NCI-H1930 (cell line): ENCODE measurements around the gene NTMT1.

Source experiments
- DNase-seq, 2 experiments: peaks; one replicate each; lab custom pipeline; 2025; lab: John Stamatoyannopoulos, UW

The NTMT1 gene

DNA sequence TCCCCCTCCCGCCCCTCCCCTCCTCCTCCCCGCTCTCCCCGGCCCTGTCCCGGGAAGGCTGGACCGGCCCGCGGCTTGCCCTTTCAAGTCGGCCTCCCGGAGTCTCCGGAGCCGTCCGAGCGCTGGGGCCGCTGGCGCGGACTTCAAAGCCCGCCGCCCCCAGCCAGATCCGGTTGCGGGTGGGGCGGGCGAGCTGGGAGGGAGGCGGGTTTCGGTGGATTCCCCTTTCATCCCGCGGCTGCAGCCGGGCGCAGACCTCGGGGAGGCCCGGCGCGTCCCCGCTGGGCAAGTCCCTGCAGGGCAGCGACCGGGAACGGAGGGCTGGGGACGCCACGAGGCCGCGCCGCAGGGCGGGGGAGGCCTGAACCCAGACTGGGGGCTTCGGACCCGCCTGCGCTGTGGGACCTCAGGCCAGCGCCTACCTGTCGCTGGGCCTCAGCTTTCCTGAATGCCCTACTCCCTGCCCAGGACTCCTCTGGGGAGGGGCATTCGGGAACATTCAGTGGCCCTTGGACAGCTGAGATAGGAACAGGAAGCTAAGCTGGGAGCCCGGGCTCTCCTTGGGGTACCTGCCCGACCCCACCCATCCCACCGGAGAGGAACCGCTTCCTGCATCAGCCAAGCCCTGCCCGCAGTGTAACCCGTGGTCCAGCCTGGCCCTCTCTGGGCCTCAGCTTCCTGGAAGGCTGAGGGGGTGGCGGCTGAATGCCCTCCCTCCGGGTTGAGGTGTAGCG is 28.4 kb upstream of the NTMT1 start:
- DNase-seq: no peak

DNA sequence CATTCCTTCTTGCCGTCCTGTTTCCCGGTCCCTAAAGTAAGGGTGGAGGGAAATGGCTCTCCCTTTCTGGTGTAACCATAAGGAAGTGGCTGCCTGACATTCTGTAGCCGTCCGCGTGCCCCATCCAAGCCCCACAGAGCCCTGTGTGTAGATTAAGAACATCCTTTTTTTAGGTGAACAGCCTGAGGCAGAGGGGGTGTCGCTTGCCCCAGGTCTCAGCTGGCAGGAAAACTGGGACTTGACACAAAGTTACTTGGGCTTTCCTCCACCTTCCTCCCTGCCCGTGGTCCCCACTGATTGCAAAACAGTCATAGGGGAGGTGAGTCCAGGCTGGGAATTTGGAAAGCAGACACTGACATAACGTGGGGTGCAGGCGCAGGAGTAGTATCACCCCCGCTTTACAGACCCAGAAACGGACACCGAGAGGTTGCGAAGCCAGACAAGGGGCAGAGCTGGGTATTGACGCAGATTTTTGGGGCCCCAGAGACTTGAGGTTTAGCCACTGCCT is 27.8 kb upstream of the NTMT1 start:
- DNase-seq: no peak

DNA sequence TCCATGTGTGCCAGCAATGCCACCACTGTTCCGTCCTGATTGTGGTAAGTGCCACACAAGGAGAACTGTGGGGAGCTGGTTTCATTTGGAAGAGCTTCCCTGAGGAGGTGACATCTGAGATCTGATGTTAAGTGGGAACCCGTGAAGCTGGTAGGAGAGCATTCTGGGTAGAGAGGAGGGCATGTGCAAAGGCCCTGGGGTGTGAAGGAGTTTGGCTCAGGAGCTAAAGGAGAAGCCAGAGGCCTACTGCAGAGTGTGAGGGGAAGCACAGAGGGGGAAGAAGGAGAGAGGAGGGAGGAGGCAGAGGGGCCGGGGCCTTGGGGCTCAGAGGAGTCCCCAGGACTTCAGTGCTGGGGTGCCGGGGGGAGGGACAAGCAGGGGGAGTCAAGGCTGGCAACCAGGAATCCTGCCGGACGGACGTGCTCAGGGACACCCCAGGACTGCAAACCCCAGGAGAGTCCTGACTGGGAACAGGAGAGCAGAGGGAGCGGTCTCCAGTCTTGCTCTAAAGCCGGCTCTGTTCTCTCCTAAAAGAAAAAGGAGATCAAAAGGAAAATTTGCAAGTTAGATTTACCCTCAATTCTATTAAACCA is 24.8 kb upstream of the NTMT1 start:
- no peak for DNase-seq

DNA sequence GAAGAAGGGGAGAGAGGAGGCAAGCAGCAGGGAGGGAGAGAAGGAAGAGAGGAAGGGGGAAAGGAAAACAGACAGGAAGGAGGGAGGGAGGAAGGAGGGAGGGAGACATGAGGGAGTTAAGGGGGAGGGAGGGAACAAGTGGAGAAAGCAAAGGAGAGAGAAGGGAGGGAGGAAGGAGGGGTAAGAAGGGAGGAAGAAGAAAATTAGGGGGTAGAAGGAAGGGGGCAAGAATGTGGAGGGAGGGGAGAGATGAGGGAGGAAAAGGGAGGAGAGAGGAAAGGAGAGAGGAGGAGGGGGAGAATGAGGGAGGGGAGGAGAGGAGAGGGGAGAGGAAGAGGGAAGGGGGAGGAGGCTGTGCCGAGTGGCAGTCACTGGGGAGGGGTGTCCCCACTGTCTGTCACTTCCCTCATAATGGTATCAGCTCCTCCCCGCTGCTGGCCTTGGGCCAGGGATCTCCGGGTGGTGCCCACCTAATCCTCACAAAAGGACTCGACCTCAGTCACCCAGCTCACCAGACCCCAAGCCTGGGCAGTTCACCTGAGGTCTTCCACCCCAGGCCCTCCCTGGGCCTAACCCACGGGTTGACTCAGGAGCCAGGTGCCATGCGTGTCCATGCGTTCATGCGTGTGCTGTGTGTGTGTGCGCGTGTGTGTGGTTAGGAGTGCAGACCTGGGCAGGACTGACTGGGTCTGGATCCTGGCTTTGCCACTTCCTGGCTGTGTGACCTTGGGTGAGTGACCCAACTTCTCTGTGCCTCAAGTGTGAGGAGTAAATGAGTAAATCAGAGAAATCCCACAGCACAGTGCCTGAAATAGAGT is 23.2 kb upstream of the NTMT1 start:
- DNase-seq: no peak

DNA sequence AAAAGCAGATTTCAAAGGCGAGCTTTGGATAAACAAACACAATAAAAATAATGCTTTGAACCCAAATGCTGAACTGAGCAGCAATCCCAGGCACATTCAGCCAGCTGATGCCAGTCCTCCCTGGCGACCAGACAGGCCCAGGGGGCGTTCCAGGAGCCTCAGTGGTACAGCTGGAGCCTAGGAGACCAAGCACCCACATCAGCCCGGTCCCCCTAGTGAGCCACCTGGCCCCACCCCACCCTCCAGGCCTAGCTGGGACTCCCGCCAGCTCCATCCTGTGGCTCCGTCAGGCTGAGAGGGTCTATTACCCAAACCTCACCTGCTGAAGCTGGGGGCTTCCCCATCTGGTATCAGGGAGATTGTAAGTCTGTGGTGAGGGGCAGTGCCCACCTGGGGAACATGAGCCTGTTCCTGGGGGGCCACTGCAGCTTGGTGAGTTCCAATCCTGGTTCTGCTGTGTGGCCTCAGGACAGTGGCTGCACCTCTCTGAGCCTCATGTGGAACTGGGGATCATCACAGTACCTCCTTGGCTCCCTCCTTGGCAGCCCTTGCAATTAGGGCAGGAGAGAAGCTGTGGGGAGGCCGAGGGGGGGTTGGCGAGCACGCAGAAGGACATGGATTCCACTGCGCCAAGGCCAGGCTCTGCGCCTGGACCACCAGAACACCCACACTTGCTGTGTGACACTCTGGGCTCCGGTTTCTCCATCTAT is 21.8 kb upstream of the NTMT1 start:
- no peak for DNase-seq

DNA sequence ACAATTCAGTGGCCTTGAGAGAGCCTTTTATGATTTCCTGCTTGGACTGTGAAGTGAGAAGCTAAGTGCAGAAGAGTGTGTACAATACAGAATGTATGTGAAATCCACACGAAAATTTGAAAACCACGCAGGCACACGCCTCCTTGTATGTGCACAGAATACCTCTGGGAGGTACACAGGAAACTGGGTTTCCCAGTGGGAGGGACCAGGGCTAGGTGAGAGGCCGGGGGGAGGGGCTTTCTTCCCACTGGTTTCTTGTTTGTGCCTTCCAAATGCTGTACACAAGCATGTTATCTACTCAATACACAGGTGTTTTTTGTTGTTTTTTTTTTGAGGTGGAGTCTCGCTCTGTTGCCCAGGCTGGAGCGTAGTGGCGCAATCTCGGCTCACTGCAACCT is 21.2 kb upstream of the NTMT1 start:
- DNase-seq: no peak

DNA sequence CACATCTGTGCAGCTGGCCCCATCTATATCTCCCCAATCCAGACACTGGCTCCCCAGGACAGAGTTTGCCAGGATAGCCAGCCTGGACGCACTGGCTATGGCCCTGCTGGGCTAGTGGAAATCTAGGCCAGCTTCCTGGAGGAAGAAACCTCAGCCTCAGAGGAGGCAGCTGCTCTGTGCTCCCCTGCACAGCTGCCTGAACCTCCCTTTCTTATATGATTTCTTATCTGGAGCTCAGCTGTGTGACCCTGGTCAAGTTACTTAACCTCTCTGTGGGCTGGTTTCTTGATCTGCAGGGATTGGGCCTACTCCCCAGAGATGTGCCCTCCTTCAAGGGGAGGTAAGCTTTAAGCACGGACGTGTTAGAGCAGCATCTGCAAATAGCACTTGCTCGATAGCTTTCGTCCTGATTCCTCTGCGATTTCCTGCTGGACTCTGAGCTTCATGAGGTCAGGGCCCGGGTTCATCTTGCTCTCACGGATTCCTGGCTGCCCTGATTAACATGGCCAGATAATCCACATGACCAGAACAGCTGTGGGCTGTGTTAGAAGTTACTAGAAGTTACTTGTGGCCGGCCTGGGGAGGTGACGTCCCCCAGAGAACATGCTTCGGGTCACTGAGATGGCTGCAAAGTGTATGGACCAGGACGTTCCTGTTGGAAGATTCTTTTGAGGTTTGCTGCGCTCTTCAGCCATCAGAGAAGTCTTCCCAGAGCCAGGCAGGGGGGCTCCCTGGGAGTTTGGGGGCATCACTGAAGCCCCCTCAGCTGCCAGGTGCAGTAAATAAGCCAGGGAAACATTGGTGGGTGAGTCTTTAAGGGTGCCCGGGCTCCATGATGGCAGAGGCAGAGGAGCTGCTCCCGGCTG is 19.6 kb upstream of the NTMT1 start:
- no peak for DNase-seq

DNA sequence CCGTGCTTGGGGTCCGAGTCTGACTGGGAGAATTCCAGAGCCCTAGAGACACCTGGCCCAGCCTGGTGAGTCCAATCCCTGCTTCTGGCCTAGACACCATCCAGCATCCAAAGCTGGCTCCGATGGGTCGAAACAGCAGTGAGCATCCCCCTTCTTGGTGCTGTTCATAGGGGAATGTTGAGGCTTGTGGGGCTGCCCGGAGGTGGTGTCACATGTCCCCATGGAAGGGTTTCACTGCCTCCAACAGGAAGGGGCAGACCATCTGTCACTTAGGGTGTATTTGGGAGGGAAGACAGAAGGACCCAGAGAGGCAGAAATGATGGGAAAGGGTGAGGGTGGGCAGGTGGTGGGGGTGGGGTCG is 19.0 kb upstream of the NTMT1 start:
- no peak for DNase-seq

DNA sequence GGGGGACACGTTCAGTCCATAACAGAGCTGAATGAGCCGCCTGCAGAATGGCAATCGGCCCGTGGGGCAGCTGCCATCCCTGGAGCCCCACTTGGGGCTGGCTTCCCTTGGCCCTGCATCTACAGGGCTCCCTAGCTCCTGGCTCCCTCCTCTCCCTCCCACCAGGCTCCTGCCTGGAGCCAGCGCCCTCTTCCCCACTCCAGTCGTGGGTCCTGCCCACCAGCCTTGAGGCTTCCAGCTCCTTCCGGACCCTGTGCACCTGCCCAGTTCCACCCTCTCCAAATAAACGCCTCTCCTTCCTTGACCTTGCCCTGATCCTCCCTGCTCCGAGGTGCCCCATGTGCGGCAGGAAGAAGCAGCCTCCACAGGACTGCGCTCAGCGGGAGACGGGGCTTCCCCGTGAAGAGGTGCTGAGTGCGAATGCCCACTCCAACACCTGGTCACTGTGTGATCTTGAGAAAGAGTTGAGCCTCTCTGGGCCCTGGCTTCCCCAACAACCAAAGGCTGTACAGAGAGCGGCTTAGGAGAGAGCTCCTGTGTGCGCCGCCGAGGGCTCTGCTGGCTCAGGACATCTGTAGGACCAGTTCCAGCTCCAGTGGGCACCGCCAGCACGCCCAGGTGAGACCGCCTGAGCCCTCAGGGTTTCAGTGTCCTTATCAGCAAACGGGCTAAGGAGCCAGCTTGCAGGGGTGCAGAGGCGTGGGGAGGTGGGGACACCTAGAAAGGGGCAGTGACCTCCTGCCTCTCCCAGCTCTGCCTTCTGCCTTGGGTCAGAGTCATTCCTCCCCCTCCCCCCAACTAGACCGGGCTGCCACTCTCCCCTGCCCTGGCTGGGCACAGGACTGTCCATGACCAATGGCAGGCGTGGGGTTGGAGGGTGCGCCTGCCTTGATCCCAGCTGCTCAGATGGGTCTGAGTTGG is 17.1 kb upstream of the NTMT1 start:
- no peak for DNase-seq

DNA sequence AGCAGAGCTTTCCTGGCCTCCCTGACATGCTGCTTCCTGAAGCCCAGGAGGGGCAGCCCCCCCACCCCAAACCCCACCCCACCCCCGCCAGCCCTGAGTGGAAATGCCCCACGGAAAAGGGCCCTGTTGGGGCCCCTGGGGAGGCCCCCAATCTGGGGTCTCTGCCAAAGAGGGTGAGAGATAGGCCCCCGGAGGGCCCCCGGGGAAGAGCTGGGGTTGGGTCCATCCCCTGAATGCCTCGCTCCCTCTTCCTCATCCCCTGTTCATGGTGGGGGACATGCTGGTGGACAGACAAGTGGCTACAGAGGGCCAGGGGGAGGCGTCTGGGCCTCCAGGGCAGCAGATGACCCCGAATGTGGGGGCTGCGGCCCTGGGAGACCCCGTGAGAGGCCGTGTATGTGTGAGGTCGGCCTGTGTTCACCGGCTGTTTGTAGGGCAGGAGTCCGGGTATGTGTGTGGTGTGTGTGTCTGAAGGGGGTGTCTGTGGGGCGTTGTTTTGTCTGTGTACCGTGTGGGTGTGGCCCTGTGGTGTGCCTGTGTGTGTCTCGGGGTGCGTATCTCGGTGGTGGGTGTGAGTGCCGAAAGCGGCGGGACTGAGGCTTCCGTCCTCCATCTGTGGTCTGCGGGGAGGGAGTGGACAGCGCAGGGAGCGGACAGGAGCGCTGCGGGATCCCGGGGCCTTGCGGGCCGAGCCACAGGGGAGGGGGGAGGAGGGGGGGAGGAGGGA is 16.3 kb upstream of the NTMT1 start:
- no peak for DNase-seq

DNA sequence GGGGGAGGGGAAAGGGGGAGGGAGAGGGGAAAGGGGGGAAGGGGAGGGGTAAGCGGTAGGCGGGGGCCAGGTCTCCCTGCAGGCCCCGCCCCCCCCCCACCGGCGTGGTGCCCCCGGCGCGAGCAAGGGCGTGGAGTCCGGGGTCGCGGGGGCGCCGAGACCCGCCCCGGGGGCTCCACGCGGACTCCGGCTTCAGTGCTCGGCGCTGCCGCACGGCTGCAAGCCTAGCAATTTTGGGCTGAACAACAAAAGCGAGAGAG is 15.8 kb upstream of the NTMT1 start:
- DNase-seq: no peak

DNA sequence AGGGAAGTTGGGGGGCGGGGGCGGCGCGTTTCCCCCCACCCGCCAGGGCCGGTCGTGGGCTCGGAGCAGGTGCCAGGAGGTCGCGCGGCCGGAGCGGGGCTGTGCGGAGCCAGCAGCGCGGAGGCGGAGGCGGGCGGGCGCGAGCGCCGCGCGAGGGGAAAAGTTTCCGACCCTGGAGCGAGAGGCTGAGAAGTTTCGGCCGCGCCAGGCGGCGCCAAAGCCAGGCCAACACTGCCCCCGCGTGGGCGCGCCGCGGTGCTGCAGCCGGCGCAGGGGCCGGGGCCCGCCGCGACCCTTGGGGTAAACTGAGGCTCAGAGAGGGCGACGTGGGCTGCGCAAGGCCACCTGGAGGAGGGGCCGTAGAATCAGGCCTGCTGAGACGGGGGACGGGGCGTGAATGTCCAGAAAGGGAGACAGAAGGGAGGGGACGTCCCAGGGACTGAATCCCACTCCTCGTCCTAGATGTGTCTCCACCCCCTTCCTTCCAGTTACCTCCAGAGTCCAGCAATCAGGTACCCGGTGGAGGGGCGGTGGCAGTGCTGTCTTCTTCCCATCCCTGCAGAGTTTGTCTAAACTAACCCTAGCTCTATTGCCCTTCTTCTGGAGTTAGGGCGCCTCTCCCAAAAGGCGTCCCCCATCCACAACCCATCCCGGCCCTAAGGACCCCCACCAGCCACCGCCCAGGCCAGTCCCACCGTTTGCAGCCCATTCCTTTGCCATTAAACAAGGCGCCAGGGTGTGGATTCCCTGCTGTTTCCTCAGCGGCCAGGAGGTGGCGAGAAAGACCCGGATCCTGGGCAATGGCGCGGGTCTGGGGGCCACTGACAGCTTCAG is 15.3 kb upstream of the NTMT1 start:
- DNase-seq: peak; percentile 24 to 64

DNA sequence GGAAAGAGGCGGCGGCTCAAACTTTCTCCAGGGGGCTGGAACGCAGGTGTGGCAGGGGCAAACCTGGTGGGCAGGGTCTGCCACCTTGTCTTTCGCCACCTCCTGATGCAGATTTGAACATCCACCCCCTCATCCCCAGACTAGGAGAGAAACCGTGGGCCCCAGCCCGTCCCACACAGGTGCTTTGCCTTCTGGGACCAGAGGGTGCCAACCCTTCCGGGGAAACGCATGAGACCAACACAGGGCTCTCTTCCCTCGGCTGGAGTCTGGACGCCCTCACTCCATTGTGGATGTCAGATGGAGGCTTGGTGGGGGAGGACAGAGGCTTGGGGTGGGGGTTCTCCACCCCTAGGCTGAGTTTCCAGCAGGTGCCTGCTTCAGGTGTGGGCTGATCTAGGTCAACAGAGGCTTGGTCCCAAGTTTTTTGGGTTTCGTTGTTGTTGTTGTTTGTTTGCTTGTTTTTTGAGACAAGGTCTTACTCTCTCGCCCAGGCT is 14.6 kb upstream of the NTMT1 start:
- no peak for DNase-seq

DNA sequence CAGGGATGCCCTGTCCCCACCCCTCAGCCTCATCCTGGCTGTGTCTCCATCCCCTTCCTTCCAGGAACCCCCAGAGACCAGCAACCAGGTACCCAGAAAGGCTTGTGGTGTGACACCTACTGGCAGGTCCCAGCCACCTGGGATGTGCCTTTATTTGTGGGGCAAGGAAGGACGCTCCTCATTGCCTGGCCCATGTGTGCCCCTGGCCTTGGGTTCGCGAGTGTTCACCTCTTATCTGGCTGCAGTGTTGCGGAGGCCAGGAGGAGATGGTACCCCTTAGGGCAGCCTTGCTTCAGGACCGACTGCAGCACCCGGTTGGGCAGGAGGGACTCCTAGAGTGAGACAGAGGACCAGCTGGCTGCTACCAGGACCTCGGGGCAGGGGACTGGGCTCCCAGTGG is 13.8 kb upstream of the NTMT1 start:
- DNase-seq: no peak

DNA sequence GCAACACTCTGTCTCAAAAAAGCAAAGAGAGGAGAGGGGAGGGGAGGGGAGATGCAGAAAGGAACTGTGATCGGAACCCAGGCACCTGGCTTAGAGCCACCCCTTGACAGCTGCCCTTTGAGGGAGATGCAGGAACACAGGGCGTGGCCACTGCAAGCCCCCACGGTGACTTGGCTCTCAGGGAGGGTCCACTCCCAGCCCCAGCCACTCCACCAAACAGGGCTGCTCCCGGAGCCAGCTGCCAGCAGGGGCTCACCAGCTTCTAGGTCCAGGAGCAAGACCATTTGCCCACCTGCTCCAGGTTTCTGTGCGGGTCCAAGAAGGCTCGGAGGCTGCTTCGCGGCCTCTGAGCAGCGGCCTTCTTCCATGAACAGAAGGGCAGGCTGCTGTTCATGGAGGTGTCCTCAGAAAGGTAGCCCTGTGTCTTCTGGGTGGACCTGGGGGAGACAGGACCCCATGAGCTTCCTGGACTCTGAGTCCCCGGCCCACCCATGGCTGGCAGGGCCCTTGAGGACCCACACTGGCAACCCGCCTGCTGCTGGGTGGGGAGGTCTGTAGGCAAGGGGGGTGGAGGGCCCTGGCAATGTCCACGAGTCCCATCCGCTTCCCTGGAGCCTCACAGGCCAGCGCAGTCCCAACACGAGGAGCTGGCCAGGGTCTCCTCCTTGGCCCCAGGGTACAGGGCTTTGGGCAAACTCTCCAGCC is 13.0 kb upstream of the NTMT1 start:
- no peak for DNase-seq

DNA sequence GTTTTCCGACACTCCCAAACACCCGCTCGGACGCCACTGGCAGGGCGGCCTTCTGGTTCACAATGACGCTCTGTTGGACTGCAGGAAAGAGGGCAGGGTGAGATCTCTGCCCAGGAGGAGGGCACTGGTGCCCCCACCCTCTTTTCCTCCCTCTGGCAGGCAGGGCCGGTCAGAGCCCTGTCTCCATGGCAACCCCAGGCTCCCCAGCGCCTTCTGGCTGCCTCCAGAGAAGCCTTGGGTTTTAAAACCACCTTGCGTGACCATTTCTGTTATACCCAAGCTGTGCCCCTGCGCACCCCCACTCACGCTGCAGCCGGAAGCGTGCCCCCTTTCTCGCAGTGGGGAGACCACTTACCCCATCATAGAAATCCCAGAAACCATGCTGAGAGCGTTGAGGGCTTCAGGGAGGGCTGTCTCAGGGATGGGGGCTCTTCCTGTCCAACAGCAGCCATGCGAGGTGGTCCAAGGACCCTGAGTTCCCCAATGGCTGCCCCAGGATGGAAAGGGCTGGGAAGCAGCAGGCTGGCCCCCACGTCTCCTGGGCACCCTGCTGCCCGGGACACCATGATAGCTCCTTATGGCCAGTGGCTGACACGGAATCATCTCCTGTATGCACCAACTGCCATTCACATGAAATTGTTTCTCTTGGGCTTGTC is 12.3 kb upstream of the NTMT1 start:
- DNase-seq: no peak

DNA sequence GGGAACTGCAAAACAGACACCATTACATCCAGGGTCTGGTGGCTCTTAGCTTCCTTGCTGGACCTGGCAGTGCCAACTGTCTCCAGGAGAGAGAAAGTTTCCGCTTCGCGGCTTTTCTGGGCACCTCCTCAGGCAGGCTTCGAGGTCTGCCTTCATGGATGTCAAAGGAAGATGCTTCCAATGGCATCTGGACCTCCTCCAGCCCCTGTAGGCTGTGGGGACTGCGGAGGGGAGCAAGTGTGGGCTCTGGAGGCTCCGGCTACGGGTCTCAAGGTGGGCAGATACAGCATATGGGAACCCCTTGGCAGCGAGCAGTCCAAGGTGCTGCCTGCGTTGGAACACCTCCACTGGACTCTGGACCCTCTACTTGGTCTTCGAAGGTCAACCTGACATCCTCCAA is 11.0 kb upstream of the NTMT1 start:
- no peak for DNase-seq
